Right cardiac atrium (tissue), 5 donors: Measurements from ENCODE around the gene TMEM121. TPM values are rescaled to one million over a fixed set of nuclear protein-coding genes. Genes with fewer than 3 reads are reported as not detected.

Source experiments
- ATAC-seq, 2 donors: fragments of 200-7000 bp; cut with Tn5 transposase; one replicate each; pipeline versions ENCODE4 v1.8.0 to v1.9.1; 2020; ENCODE audit warnings: moderate library complexity in 2 of 2, mild to moderate bottlenecking in 1 of 2
- DNase-seq, 3 donors: peaks; one replicate each; pipeline ENCODE4 v3.0.0-alpha.2; 2020
- H3K27ac ChIP-seq: one replicate; pipeline ENCODE4 v1.5.1; 2013; ENCODE audit warnings: mild to moderate bottlenecking, low read length, control low read depth, moderate library complexity
- H3K27me3 ChIP-seq: one replicate; pipeline ENCODE4 v1.6.1; 2013; ENCODE audit not compliant: control insufficient read depth, insufficient read depth
- H3K4me1 ChIP-seq: one replicate; pipeline ENCODE4 v1.6.1; 2013; ENCODE audit warnings: low read length; ENCODE audit not compliant: control insufficient read depth, insufficient read depth
- H3K4me3 ChIP-seq: one replicate; pipeline ENCODE4 v1.5.1; 2013; ENCODE audit warnings: low read length, control low read depth
- H3K9me3 ChIP-seq: one replicate; pipeline ENCODE4 v1.6.1; 2013; ENCODE audit warnings: low read length; ENCODE audit not compliant: control insufficient read depth
- WGBS: extraction: QIAGEN DNeasy Blood & Tissue Kit; methylation state at CpG from one replicate; pipeline ENCODE4 v1.1.7; 2013; 5-methylcytosine and 5-hydroxymethylcytosine counted together
- intact Hi-C, 4 donors: fragments of 100-400 bp; cut with DNase I; formaldehyde crosslinking; loops; one replicate each; pipeline versions ENCODE4 v1.11.0 to v1.14.0; 2022 to 2023
- polyA plus RNA-seq: library from polyadenylated mRNA; stranded (reverse); fragments of 200-250 nt; gene quantifications from one replicate; pipeline ENCODE4 v1.2.3, GENCODE V29; 2013
- total RNA-seq, 4 donors: library from RNA; stranded (reverse); fragmentation: NEBNext Ultra II Directional; extraction: Animal tissue kit (Norgen Biotek cat#: 25700); gene quantifications; one replicate each; pipeline ENCODE4 v1.2.1, GENCODE V29; 2021
- donor health status: healthy with polysubstance abuse.
- donor health status: DM: no; HTN: yes; CAD: no.
- donor health status: DM: no; HTN: no; CAD: no.
- donor health status: DM: no; HTN: yes; CAD: no; lungs with severe emphysema.
- donor health status: DM: yes; HTN: yes; CAD: no.

TMEM121 gene
- total and polyA plus RNA-seq, 5 donors, result 2.3 to 4.4 (median 3.5) TPM

DNA sequence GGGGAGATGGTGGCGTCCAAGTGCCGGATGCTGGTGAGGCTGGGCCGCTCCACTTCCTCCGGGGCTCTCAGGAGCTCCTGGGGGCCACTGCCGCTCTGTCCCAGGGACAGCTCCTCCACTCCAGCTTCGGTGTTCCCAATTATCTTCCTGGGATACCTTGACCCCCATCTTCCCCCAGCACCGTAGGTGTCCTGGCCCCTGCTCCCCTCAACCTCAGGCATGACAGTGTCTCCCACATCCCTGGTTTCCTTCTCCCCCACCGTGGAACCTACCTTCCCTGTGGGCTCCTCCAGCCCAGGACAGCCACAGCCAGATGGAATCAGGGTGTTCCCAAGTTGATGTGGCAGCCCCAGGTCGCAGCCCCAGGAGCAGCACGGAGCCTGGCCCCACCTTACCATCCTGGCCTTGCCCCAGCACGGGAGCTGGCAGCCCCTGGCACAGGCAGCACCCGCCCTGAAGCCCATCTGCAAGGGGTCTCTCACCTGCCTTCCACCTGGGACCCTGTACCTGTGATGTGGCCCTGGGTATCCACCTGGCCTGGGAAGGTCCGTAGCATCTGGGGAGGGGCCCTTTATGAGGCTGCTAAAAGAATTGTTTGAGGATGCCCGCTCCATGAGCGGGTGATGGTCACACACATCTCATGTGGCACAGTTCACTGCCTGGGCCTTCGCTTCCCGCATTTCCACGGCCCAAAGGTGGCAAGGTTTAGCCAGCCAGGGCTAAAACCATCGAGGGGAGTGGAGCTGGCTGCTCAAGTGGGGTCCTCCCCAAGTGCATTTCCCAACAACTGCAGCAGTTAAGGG is 4.1 kb downstream of the TMEM121 start:
- 79% methylated on average over 19 of the region's 19 CpGs for WGBS
- no peak overlapping the region for H3K4me3 ChIP-seq
- no peaks in the 10 kb centered on the region for H3K4me1 ChIP-seq
- H3K27ac ChIP-seq, result no peak overlapping the region
- DNase-seq, result peak in 2 of 3 donors; percentile 37 to 73
- no peaks in the 10 kb centered on the region for H3K27me3 ChIP-seq
- H3K9me3 ChIP-seq, result no peaks in the 10 kb centered on the region
- ATAC-seq, result peak in 1 of 2 donors; percentile 6
- intact Hi-C loops, result loop anchor here in 2 of 4 donors (5.0 to 10.0 kb wide), 2 partner anchors 153 to 326 kb away; no protein-coding TSS in a partner anchor

DNA sequence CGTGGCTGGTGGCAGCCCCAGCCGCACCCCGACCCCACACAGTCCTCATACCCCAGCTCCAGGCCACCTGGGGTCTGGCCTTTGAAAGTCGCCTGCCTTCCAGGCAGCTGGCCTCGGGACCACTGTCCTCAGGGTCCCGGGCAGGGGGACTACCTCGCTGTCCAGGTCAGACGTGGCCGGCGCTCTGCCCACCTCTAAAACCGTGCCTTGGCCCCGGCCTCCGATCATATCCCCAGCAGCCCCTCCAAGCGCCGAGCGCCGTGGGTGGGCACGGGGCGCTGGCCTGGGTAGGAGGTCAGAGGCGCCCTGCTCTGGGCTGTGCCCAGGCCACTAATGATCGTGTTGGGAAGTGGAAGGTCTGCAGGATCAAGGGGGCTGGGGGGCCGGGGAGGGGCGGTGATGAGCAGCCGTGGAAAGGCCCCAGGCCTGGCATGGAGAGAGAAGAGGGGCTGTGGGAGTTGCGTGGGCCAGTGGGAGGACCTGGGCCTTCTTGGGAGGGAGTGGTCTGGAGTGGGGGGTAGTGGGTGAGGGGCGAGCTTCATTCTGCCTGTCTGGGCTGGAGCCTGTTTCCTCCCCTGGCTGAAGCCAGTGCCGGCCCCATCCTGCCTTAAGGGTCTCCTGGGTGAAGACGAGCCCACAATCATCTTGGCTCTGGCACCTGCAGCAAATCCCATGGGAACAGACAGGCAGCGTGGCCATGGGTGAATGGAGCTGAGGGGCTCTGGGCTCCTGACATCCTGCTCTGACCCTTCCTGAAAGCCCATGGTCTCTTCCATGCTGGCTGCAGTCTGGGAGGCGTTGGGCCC is 4.9 kb downstream of the TMEM121 start:
- no peak overlapping the region for H3K27ac ChIP-seq
- no peak overlapping the region for H3K4me3 ChIP-seq
- no peaks in the 10 kb centered on the region for H3K27me3 ChIP-seq
- peak in 1 of 3 donors; percentile 44 for DNase-seq
- intact Hi-C loops, result loop anchor here in 2 of 4 donors (5.0 to 10.0 kb wide), 2 partner anchors 154 to 326 kb away; no protein-coding TSS in a partner anchor
- no peaks in the 10 kb centered on the region for H3K4me1 ChIP-seq
- 94% methylated on average over 30 of the region's 30 CpGs for WGBS
- no peak for ATAC-seq
- H3K9me3 ChIP-seq, result no peaks in the 10 kb centered on the region

DNA sequence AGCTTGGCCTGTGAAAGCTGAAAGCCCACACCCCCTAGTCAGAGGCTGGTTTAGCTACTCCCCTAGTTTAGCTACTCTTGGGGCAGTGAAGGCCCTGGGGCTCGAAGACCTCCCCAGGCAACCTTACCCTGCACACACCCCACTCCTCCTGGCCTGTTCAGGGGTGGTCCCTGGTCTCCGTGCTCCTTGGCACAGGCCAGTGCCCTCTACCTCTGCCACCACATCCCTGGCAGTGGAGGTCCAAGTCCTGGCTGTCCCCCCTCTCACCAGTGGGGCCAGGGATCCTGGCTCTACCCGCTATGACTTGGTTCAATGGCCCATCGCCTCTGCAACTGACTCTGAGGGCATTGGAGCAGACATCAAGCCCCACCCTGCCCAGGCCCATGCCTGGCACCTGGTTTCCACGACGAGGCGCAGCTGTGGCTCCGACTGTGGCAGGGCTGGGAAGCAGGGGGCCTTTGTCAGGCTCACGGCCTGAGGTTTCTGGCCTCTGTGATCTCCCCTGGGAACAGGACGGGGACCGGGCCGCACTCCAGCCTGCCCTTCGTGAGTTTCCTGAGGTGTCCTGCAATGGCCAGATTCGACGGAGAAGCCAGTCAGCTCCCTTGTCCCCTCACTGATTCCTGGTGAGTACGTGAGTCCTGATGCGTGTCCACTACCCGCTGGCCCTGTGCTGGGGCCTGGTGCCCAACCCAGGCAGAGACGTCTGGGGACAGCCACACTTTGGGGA is 5.7 kb downstream of the TMEM121 start:
- Histone ChIP-seq H3K4me3 (no peak overlapping the region), H3K27ac (no peak overlapping the region), H3K9me3 (no peaks in the 10 kb centered on the region), H3K4me1 (no peaks in the 10 kb centered on the region), H3K27me3 (no peaks in the 10 kb centered on the region)
- ATAC-seq, result no peak
- DNase-seq, result peak in 1 of 3 donors; percentile 45
- intact Hi-C loops, result loop anchor here in 2 of 4 donors (5.0 to 10.0 kb wide), 2 partner anchors 155 to 327 kb away; no protein-coding TSS in a partner anchor
- 79% methylated on average over 19 of the region's 19 CpGs for WGBS

DNA sequence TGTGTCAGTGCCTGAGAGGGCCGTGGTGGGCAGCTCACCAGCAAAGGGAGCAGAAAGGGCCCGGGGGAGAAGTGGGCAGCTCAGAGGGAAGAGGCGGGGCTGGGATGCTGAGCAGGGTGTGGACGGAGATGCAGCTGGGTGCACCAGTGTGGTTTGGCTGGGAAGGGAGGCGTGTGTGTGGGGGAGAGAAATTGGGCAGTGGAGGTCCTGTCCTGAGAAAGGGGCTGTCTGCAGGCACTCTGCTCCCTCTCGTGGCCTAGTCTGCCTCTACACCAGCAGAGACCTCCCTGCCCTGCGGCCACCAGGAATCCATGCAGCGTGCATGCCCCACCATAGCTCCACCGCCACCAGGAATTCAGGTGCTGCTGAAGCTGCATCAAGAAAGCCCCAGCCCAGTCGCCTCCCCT is 6.4 kb downstream of the TMEM121 start:
- ATAC-seq, result no peak
- Histone ChIP-seq H3K4me3 (no peak overlapping the region), H3K4me1 (no peaks in the 10 kb centered on the region), H3K27me3 (no peaks in the 10 kb centered on the region), H3K9me3 (no peaks in the 10 kb centered on the region), H3K27ac (no peak overlapping the region)
- peak in 1 of 3 donors; percentile 45 for DNase-seq
- intact Hi-C loops, result loop anchor here in 2 of 4 donors (5.0 to 10.0 kb wide), 2 partner anchors 155 to 328 kb away; no protein-coding TSS in a partner anchor
- 59% methylated on average over 10 of the region's 10 CpGs for WGBS

DNA sequence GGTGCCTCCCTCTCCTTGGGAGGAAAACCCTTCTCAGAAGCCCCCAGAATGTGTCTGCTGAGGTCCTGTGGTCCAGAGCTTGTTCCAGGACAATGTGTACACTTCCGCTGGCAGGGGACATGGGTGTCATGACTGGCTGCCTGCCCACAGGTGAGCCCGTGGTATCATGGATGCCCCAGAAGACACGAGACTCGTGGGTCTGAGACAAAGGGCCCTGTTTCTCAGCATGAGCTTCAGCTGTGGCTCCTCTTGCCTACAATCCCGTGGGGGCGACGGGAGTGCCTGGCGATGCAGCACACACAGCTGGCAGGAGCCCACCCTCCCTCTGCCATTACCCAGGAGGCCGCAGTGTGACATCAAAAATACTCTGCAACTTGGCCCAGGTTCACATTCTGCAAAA is 7.0 kb downstream of the TMEM121 start:
- H3K4me1 ChIP-seq, result no peaks in the 10 kb centered on the region
- no peaks in the 10 kb centered on the region for H3K27me3 ChIP-seq
- WGBS, result 82% methylated on average over 9 of the region's 9 CpGs

DNA sequence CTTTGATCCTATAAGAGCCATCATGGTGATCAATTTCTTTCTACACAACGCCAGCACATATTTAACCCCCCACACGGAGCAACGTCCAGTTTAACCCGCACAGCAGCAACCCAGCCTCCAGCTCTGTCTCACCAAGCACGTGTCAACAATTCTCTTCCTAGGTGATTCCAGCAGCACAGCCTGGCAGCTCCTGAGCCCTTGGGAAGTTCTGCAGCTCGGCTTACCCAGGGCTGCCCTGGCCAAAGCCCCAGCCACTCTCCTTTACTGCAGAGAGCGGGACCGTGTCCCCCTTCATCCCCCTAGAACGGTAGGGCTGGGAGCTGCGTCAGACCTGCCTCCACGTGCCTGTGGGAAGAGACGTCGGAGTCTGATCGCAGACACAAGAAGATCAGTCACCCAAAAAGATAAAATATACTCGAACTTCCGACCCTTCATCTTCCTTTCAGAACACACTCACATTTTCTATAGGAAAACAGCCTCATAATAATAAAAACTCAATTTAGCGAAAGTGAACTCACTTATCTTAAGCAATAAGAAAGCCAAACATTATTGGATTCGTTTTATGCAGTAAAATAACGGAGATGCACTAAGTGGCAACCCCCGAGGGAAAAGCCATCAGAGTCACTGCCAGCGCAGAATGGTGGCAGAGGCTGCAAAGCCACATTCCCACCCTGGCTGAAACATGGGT is 7.6 kb downstream of the TMEM121 start:
- no peaks in the 10 kb centered on the region for H3K4me1 ChIP-seq
- DNase-seq (no peak), ATAC-seq (no peak)
- H3K27me3 ChIP-seq, result no peaks in the 10 kb centered on the region
- H3K9me3 ChIP-seq, result no peaks in the 10 kb centered on the region
- no peak overlapping the region for H3K27ac ChIP-seq
- WGBS, result 69% methylated on average over 21 of the region's 21 CpGs
- H3K4me3 ChIP-seq, result no peak overlapping the region
- intact Hi-C loops, result loop anchor here in 2 of 4 donors (5.0 to 10.0 kb wide), 2 partner anchors 157 to 329 kb away; no protein-coding TSS in a partner anchor

More for the DNA sequence above, 7.0 kb downstream of the TMEM121 start:
- no peak overlapping the region for H3K27ac ChIP-seq
- intact Hi-C loops, result loop anchor here in 2 of 4 donors (5.0 to 10.0 kb wide), 2 partner anchors 156 to 329 kb away; no protein-coding TSS in a partner anchor
- peak in 1 of 3 donors; percentile 48 for DNase-seq
- H3K9me3 ChIP-seq, result no peaks in the 10 kb centered on the region
- ATAC-seq, result no peak
- no peak overlapping the region for H3K4me3 ChIP-seq

DNA sequence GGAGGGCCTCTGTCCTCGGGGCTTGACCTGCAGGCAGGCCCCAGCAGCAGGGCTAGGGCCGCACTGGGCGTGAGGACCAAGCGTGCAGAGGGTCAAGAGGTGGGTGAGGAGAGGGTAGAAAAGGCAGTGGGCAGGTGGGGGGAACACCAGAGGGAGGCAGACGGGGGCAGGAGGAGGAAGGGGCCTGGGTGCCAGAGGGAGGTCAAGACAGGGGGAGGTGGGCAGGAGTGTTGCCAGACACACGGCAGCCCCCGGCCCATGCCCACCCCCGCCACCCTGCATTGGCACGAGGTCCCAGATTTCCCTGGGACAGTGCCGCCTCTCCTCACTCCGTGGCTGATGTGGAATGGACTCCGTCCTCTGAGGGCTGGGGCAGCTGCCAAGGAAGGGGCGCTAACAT is 8.2 kb downstream of the TMEM121 start:
- DNase-seq (no peak), ATAC-seq (no peak)
- intact Hi-C loops, result loop anchor here in 2 of 4 donors (5.0 to 10.0 kb wide), 2 partner anchors 157 to 330 kb away; no protein-coding TSS in a partner anchor
- no peaks in the 10 kb centered on the region for H3K9me3 ChIP-seq
- no peak overlapping the region for H3K4me3 ChIP-seq
- H3K27ac ChIP-seq, result no peak overlapping the region
- H3K4me1 ChIP-seq, result no peaks in the 10 kb centered on the region
- 59% methylated on average over 13 of the region's 13 CpGs for WGBS
- no peaks in the 10 kb centered on the region for H3K27me3 ChIP-seq

DNA sequence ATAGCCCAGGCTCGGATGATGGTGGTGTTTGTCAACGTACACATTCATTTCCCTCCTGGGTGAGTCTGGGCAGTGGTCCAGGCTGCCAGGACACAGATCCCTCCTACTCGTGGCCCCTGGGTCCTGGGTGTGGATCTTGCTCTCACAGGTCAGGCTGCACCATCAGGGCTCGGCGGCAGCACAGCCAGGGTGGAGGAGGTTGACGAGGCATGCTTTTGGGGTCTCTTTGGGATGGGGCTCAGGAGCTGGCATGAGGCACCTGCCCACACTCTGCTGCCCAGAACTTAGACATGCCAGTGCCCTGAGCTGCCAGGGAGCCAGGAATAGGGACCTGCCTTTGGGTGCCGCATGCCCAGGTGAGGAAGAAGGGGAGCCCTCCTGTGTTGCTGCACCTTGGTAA is 9.7 kb downstream of the TMEM121 start:
- Histone ChIP-seq H3K4me1 (no peaks in the 10 kb centered on the region), H3K4me3 (no peak overlapping the region), H3K27me3 (no peaks in the 10 kb centered on the region), H3K27ac (no peak overlapping the region), H3K9me3 (no peaks in the 10 kb centered on the region)
- intact Hi-C loops, result loop anchor here in 1 of 4 donors (10.0 kb wide), 1 partner anchor 331 kb away; no protein-coding TSS in a partner anchor
- 76% methylated on average over 7 of the region's 7 CpGs for WGBS
- DNase-seq (no peak), ATAC-seq (no peak)

DNA sequence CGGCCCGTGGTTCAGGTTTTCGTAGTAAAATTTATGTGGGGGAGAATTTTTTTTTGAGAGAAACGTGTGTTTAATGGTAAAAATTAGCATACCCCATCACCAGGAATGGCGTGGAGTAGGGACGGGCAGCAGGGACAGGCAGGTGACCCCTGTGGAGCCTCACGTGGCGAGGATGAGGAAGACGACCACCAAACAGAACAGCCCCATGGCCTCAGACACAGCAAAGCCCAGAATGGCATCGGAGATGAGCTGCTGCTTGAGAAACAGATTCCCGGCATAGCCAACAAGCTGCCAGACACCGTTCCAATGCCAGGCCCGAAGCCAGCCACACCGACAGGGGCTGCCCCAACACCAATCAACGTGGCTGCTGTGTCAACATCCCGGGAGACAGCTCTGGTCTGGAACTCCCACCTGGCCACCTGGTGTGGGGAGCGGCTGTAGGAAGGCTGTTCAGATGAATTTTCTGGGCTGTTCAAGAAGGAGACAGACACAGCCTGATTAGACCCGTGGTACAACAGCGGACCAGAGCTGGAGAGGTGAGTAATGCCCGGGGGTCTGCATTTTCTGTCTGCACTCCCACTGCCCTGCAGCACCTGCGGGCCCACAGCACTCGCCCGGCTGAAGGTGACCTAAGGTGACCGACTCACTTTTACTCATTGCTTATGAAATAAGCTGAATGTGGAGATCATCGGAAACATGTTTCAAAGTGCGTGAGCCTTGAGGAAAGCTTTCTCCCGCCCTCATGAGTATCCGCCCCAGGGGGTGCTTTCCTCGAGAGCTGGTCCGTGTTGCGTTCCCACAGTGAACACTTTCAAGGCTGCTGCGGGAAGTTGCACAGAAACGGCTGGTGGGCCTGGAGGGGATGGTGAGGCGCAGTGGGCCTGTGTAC is 10.6 kb downstream of the TMEM121 start:
- H3K4me1 ChIP-seq, result no peaks in the 10 kb centered on the region
- no peak overlapping the region for H3K4me3 ChIP-seq
- H3K27ac ChIP-seq, result no peak overlapping the region
- no peak for DNase-seq
- no peak for ATAC-seq
- WGBS, result 76% methylated on average over 34 of the region's 34 CpGs
- H3K9me3 ChIP-seq, result no peaks in the 10 kb centered on the region
- intact Hi-C loops, result loop anchor here in 1 of 4 donors (10.0 kb wide), 1 partner anchor 332 kb away; no protein-coding TSS in a partner anchor
- H3K27me3 ChIP-seq, result no peaks in the 10 kb centered on the region
